GM12878 (cell line): ENCODE results near the gene ST3GAL5. TPM values are rescaled to one million over a fixed set of nuclear protein-coding genes. Genes with fewer than 3 reads are reported as not detected.

Experiments used
- ATAC-seq: fragments of 200-7000 bp; cut with Tn5 transposase; 3 replicates; pipeline ENCODE4 v1.9.1; 2020; ENCODE audit warnings: mild to moderate bottlenecking, moderate library complexity
- BruUV-seq: library from RNA; stranded (reverse); fragments of 400-500 nt; replicated peaks from 2 replicates; lab custom pipeline; 2021; lab: Mats Ljungman, UMichigan
- CTCF ChIA-PET: fragments of 300-600 bp; sonication (Branson Sonifier 250); formaldehyde crosslinking; extraction: SDS; loops from one replicate; lab custom pipeline; 2021; ENCODE audit warnings: inconsistent platforms; lab: Yijun Ruan, JAX
- POLR2A ChIA-PET: fragments of 350-600 bp; formaldehyde crosslinking; extraction: SDS; loops from one replicate; lab custom pipeline; 2021; ENCODE audit warnings: inconsistent platforms; lab: Charles Lee
- RAD21 ChIA-PET: fragments of 300-600 bp; sonication (Branson Sonifier 250); formaldehyde crosslinking; loops from one replicate; lab custom pipeline; 2023; ENCODE audit warnings: antibody characterized with exemption; ENCODE audit not compliant: unreplicated experiment; lab: Charles Lee
- SMC1A ChIA-PET: fragments of 300-600 bp; sonication (Branson Sonifier 250); formaldehyde crosslinking; loops from one replicate; lab custom pipeline; 2023; ENCODE audit not compliant: unreplicated experiment, uncharacterized antibody; lab: Charles Lee
- DNase-seq: peaks from one replicate; pipeline ENCODE4 v3.0.0-alpha.2; 2011; ENCODE audit warnings: low read depth, low spot score
- FAIRE-seq: peaks from 3 replicates; lab custom pipeline; 2011; peaks lifted over from hg19 to GRCh38; lab: Jason Lieb, UNC
- H2AFZ ChIP-seq: 2 replicates; pipeline ENCODE4 v1.6.0; 2011; ENCODE audit warnings: low read depth, low read length, control low read depth; ENCODE audit not compliant: control insufficient read depth
- H3K27ac ChIP-seq: 2 replicates; pipeline ENCODE4 v1.5.1; 2011; ENCODE audit warnings: control low read depth; ENCODE audit not compliant: control insufficient read depth, insufficient read depth
- H3K27me3 ChIP-seq, 2 experiments: replicated peaks in 1 of 2; 2 replicates each; pipeline versions ENCODE4 v1.6.0 to v1.6.1; 2011; ENCODE audit warnings: low read length in 1 of 2; ENCODE audit not compliant: control insufficient read depth in 2 of 2, insufficient read depth in 2 of 2
- H3K36me3 ChIP-seq, 2 experiments: 2 replicates each; pipeline ENCODE4 v1.5.1; 2011; ENCODE audit warnings: low read length in 1 of 2; ENCODE audit not compliant: control insufficient read depth in 2 of 2, insufficient read depth in 2 of 2
- H3K4me1 ChIP-seq: 2 replicates; pipeline ENCODE4 v1.6.1; 2011; ENCODE audit warnings: mild to moderate bottlenecking, low read length, moderate library complexity, mixed read lengths; ENCODE audit not compliant: control insufficient read depth, insufficient read depth
- H3K4me2 ChIP-seq: 2 replicates; pipeline ENCODE4 v1.6.0; 2011; ENCODE audit warnings: control low read depth; ENCODE audit not compliant: control insufficient read depth, insufficient read depth
- H3K4me3 ChIP-seq: fragments of 200-600 bp; sonication (generic); 2 replicates; pipeline ENCODE4 v1.5.1; 2016
- H3K79me2 ChIP-seq: 2 replicates; pipeline ENCODE4 v1.6.0; 2011; ENCODE audit warnings: low read length; ENCODE audit not compliant: control insufficient read depth, insufficient read depth
- H3K9ac ChIP-seq: 2 replicates; pipeline ENCODE4 v1.8.0; 2011; ENCODE audit warnings: low read length, control low read depth, mixed read lengths; ENCODE audit not compliant: control insufficient read depth, insufficient read depth
- H3K9me3 ChIP-seq: replicated peaks from 3 replicates; pipeline ENCODE4 v1.5.1; 2011; ENCODE audit warnings: mild to moderate bottlenecking, low read length; ENCODE audit not compliant: control insufficient read depth, insufficient read depth
- H4K20me1 ChIP-seq: 2 replicates; pipeline ENCODE4 v1.6.0; 2011; ENCODE audit not compliant: control insufficient read depth, insufficient read depth
- ATF2 ChIP-seq: IDR thresholded peaks from 2 replicates; pipeline ENCODE4 v1.6.1; 2012; ENCODE audit warnings: low read length, inconsistent platforms
- ATF3 ChIP-seq: IDR thresholded peaks from 2 replicates; pipeline ENCODE4 v1.6.1; 2011; ENCODE audit warnings: low read depth, mild to moderate bottlenecking, low read length, moderate library complexity, borderline replicate concordance; ENCODE audit errors: extremely low read depth
- ATF7 ChIP-seq: fragments of 450-650 bp; IDR thresholded peaks from 2 replicates; pipeline ENCODE4 v1.6.1; 2016; ENCODE audit warnings: low read depth, mild to moderate bottlenecking
- BMI1 ChIP-seq: fragments of 450-650 bp; IDR thresholded peaks from 2 replicates; pipeline ENCODE4 v1.6.1; 2016; ENCODE audit warnings: mild to moderate bottlenecking, moderate library complexity, borderline replicate concordance
- FOXK2 ChIP-seq: fragments of 450-650 bp; IDR thresholded peaks from 2 replicates; pipeline ENCODE4 v1.6.1; 2017; ENCODE audit warnings: mild to moderate bottlenecking, moderate library complexity
- FOXM1 ChIP-seq: IDR thresholded peaks from 2 replicates; pipeline ENCODE4 v1.6.1; 2012; ENCODE audit warnings: low read depth, mild to moderate bottlenecking, inconsistent platforms, low read length, moderate library complexity
- MEF2B ChIP-seq: fragments of 450-650 bp; IDR thresholded peaks from 2 replicates; pipeline ENCODE4 v1.6.1; 2018; ENCODE audit warnings: mild to moderate bottlenecking, moderate library complexity; ENCODE audit not compliant: partially characterized antibody, poor library complexity, severe bottlenecking
- MYB ChIP-seq: fragments of 150-350 bp; IDR thresholded peaks from 2 replicates; pipeline ENCODE4 v1.6.1; 2014; ENCODE audit warnings: mild to moderate bottlenecking, low read depth, low read length, borderline replicate concordance
- PAX8 ChIP-seq: fragments of 450-650 bp; IDR thresholded peaks from 2 replicates; pipeline ENCODE4 v1.6.1; 2017; ENCODE audit warnings: mild to moderate bottlenecking, moderate library complexity
- RB1 ChIP-seq: fragments of 450-650 bp; formaldehyde crosslinking; IDR thresholded peaks from 2 replicates; pipeline ENCODE4 v1.6.1; 2017; ENCODE audit warnings: mild to moderate bottlenecking, borderline replicate concordance
- RUNX3 ChIP-seq: IDR thresholded peaks from 2 replicates; pipeline ENCODE4 v1.6.1; 2012; ENCODE audit warnings: low read length, inconsistent platforms
- SUPT20H ChIP-seq: IDR thresholded peaks from 2 replicates; pipeline ENCODE4 v1.6.1; 2011; ENCODE audit warnings: low read depth, mild to moderate bottlenecking, low read length, moderate library complexity, borderline replicate concordance; ENCODE audit not compliant: control insufficient read depth
- USF1 ChIP-seq: IDR thresholded peaks from 2 replicates; pipeline ENCODE4 v1.6.1; 2011; ENCODE audit warnings: borderline replicate concordance, low read depth, mild to moderate bottlenecking, moderate library complexity, mixed read lengths, low read length; ENCODE audit not compliant: insufficient read depth; ENCODE audit errors: extremely low read length
- ZNF207 ChIP-seq: fragments of 450-650 bp; IDR thresholded peaks from 2 replicates; pipeline ENCODE4 v1.6.1; 2014; ENCODE audit warnings: antibody characterized with exemption, mild to moderate bottlenecking, borderline replicate concordance
- WGBS: methylation state at CpG from one replicate; pipeline ENCODE4 v1.1.6; 2016; ENCODE audit warnings: low lambda C conversion rate; ENCODE audit not compliant: insufficient replicate concordance, insufficient coverage; ENCODE audit errors: missing lambda C conversion rate; 5-methylcytosine and 5-hydroxymethylcytosine counted together
- in situ Hi-C: fragments of 300-500 bp; cut with MboI; formaldehyde crosslinking; loops from 9 replicates; pipeline ENCODE4 v1.14.3; 2018; ENCODE audit warnings: mixed read lengths
- intact Hi-C: fragments of 100-400 bp; cut with micrococcal nuclease; formaldehyde crosslinking; loops from one replicate; pipeline ENCODE4 v1.14.2; 2022; ENCODE audit not compliant: unreplicated experiment
- polyA plus RNA-seq, 11 experiments: library from polyadenylated mRNA; depleted of rRNA in 4 of 11; unstranded in 6 of 11; stranded (reverse) in 5 of 11; fragments of >200 nt; fragmentation: Nextera tagmentation in 4 of 11; fragmentation: Illumina TruSeq in 1 of 11; extraction: Ambion mirVana in 4 of 11; extraction: Trizol in 1 of 11; gene quantifications; 1 replicate in 1 of 11; 2 replicates in 10 of 11; pipeline versions ENCODE4 v1.2.1 to v1.2.3, GENCODE V29; 2011 to 2016; ENCODE audit warnings: inconsistent platforms in 2 of 11, missing spikeins in 2 of 11, low read depth in 1 of 11
- total RNA-seq, 4 experiments: library from RNA; depleted of rRNA in 3 of 4; stranded (reverse); fragments of >200 nt in 3 of 4; fragmentation: Illumina TruSeq in 1 of 4; extraction: Trizol in 1 of 4; gene quantifications; 2 replicates each; pipeline versions ENCODE4 v1.2.1 to v1.2.3, GENCODE V29; 2013 to 2021

The ST3GAL5 gene
- total and polyA plus RNA-seq, 10 of the 15 experiments (the other 5 are each of a cell fraction or from before 2014, with no cell fraction given) = 5.2 to 60.9 (median 10.2) TPM

GRCh38 chr2:85899849-85900248 lies 11.1 kb upstream of the ST3GAL5 start:
- peaks cover 4% of the 10 kb centered on the region; the same call in 2 of the 3 replicates for H3K9me3 ChIP-seq
- WGBS = 0% methylated on average over 1 of the region's 1 CpG
- no peak for DNase-seq
- ATAC-seq = no peak
- ChIA-PET RAD21 (interaction anchor here (1.1 to 1.3 kb wide), 2 partner anchors 11 to 70 kb away, joined by 3 to 5 read pairs; partner anchors contain the start of gene ST3GAL5), SMC1A (interaction anchor here (0.7 to 3.6 kb wide), 7 partner anchors 10 to 72 kb away, joined by 3 to 16 read pairs (median 4); partner anchors contain the start of gene ST3GAL5), CTCF (interaction anchor here (1.3 to 1.9 kb wide), 4 partner anchors 11 to 180 kb away, joined by 3 to 6 read pairs (median 4); partner anchors contain the start of gene ST3GAL5), POLR2A (interaction anchor here (0.6 to 1.0 kb wide), 2 partner anchors 21 to 101 kb away, joined by 3 to 4 read pairs; no protein-coding TSS in a partner anchor)
- no peaks in the 10 kb centered on the region for H3K36me3 ChIP-seq
- no peak overlapping the region for H3K4me3 ChIP-seq
- H3K27me3 ChIP-seq = no peaks in the 10 kb centered on the region
- H3K79me2 ChIP-seq = no peaks in the 10 kb centered on the region
- no TSS peak for BruUV-seq
- TF ChIP-seq MYB = no peak
- no peak overlapping the region for H2AFZ ChIP-seq
- H4K20me1 ChIP-seq = no peaks in the 10 kb centered on the region
- no peak for FAIRE-seq
- intact Hi-C loops = no loop called here
- no peaks in the 10 kb centered on the region for H3K4me1 ChIP-seq
- no peak overlapping the region for H3K4me2 ChIP-seq
- in situ Hi-C loops = no loop called here
- H3K27ac ChIP-seq = no peak overlapping the region
- no peak overlapping the region for H3K9ac ChIP-seq

GRCh38 chr2:85899284-85899683 lies 10.5 kb upstream of the ST3GAL5 start:
- intact Hi-C loops (no loop called here), in situ Hi-C loops (no loop called here)
- DNase-seq = no peak
- no peaks in the 10 kb centered on the region for H3K79me2 ChIP-seq
- no peak overlapping the region for H3K4me2 ChIP-seq
- H3K4me1 ChIP-seq = no peaks in the 10 kb centered on the region
- CTCF ChIA-PET = interaction anchor here (1.3 to 1.9 kb wide), 3 partner anchors 10 to 68 kb away, joined by 3 to 6 read pairs (median 3); partner anchors contain the start of gene ST3GAL5
- 0% methylated on average over 1 of the region's 1 CpG for WGBS
- ATAC-seq = no peak
- peaks cover 9% of the 10 kb centered on the region; the same call in 2 of the 3 replicates for H3K9me3 ChIP-seq
- no TSS peak for BruUV-seq
- RAD21 ChIA-PET = interaction anchor here (1.1 to 1.3 kb wide), 2 partner anchors 10 to 70 kb away, joined by 3 to 5 read pairs; partner anchors contain the start of gene ST3GAL5
- H3K27me3 ChIP-seq = no peaks in the 10 kb centered on the region
- FAIRE-seq = no peak
- no peak overlapping the region for H2AFZ ChIP-seq
- no peak overlapping the region for H3K4me3 ChIP-seq
- no peaks in the 10 kb centered on the region for H3K36me3 ChIP-seq
- SMC1A ChIA-PET = interaction anchor here (1.6 to 3.6 kb wide), 3 partner anchors 9 to 72 kb away, joined by 4 to 16 read pairs (median 13); partner anchors contain the start of gene ST3GAL5
- H3K9ac ChIP-seq = no peak overlapping the region
- no peaks in the 10 kb centered on the region for H4K20me1 ChIP-seq
- POLR2A ChIA-PET = interaction anchor here (1.0 to 1.1 kb wide), 2 partner anchors 10 to 102 kb away, joined by 3 read pairs; no protein-coding TSS in a partner anchor
- no peak overlapping the region for H3K27ac ChIP-seq
- TF ChIP-seq ATF3 (no peak), FOXK2 (no peak), ATF7 (no peak), MEF2B (no peak), ATF2 (no peak), PAX8 (no peak), FOXM1 (no peak), ZNF207 (no peak), RUNX3 (no peak), SUPT20H (no peak), RB1 (no peak), USF1 (no peak), BMI1 (no peak)
